K562 (cell line): ENCODE measurements around the gene ZNF18. TPM values are rescaled to one million over a fixed set of nuclear protein-coding genes. Genes with fewer than 3 reads are reported as not detected.
"Not testable (repeated sequence)": the region's sequence is repeated elsewhere in the genome, so short reads cannot be mapped to it uniquely, and the experiment has no call there.

Source experiments
- ATAC-seq: fragments of 200-7000 bp; cut with Tn5 transposase; 3 replicates; pipeline ENCODE4 v1.9.1; 2020; ENCODE audit warnings: moderate library complexity
- BruUV-seq: library from RNA; stranded (reverse); fragments of 400-500 nt; replicated peaks from 2 replicates; lab custom pipeline; 2021; lab: Mats Ljungman, UMichigan
- CTCF ChIA-PET: fragments of 300-600 bp; formaldehyde crosslinking; extraction: SDS; loops from one replicate; lab custom pipeline; 2021; ENCODE audit warnings: low intra/inter-chr PET ratio; lab: Yijun Ruan, JAX
- POLR2A ChIA-PET: fragments of 300-600, 350-650 bp; sonication (Branson Sonifier 250); formaldehyde crosslinking; extraction: SDS; loops from one replicate; lab custom pipeline; 2021; ENCODE audit warnings: antibody characterized with exemption, inconsistent platforms; lab: Yijun Ruan, JAX
- DNase-seq, 4 experiments: peaks; one replicate each; pipeline versions ENCODE4 v3.0.0 to v3.0.0-alpha.2; 2011 to 2018; ENCODE audit warnings: low spot score in 3 of 4, mixed read lengths in 3 of 4; ENCODE audit errors: extremely low read depth in 1 of 4
- FAIRE-seq: peaks from 2 replicates; lab custom pipeline; 2011; peaks lifted over from hg19 to GRCh38; lab: Jason Lieb, UNC
- H2AFZ ChIP-seq: 2 replicates; pipeline ENCODE4 v1.6.0; 2011; ENCODE audit warnings: low read depth, low read length, control low read depth, inconsistent platforms
- H3K27ac ChIP-seq: fragments of 200-600 bp; 3 replicates; pipeline ENCODE4 v1.8.0; 2011; ENCODE audit warnings: low read depth, mild to moderate bottlenecking, control low read depth, inconsistent platforms, low read length, moderate library complexity, mixed read lengths; ENCODE audit errors: extremely low read depth
- H3K27me3 ChIP-seq, 2 experiments: fragments of 300-600 bp in 1 of 2; 2 replicates in 1 of 2; 3 replicates in 1 of 2; pipeline versions ENCODE4 v1.6.0 to v1.8.0; 2011; ENCODE audit warnings: inconsistent platforms in 2 of 2, low read length in 2 of 2, mild to moderate bottlenecking in 1 of 2, mixed read lengths in 1 of 2, moderate library complexity in 1 of 2; ENCODE audit not compliant: control insufficient read depth in 2 of 2, insufficient read depth in 2 of 2
- H3K36me3 ChIP-seq: fragments of 300-600 bp; 3 replicates; pipeline ENCODE4 v1.8.0; 2011; ENCODE audit warnings: mild to moderate bottlenecking, low read length, inconsistent platforms; ENCODE audit not compliant: control insufficient read depth, insufficient read depth
- H3K4me1 ChIP-seq, 2 experiments: fragments of 200-600 bp in 1 of 2; replicated peaks in 1 of 2; 2 replicates in 1 of 2; 3 replicates in 1 of 2; pipeline versions ENCODE4 v1.5.1 to v1.8.0; 2011; ENCODE audit warnings: inconsistent platforms in 2 of 2, low read length in 2 of 2, mild to moderate bottlenecking in 1 of 2, mixed read lengths in 1 of 2, moderate library complexity in 1 of 2; ENCODE audit not compliant: control insufficient read depth in 2 of 2, insufficient read depth in 2 of 2
- H3K4me2 ChIP-seq: 2 replicates; pipeline ENCODE4 v1.6.1; 2011; ENCODE audit warnings: low read length, control low read depth, inconsistent platforms, mixed read lengths; ENCODE audit not compliant: insufficient read depth
- H3K4me3 ChIP-seq: fragments of 200-600 bp; sonication (generic), shearing (Covaris generic); 2 replicates; pipeline ENCODE4 v1.5.1; 2016; ENCODE audit warnings: control low read depth, inconsistent platforms
- H3K79me2 ChIP-seq: fragments of 200-600 bp; 3 replicates; pipeline ENCODE4 v1.8.0; 2011; ENCODE audit warnings: low read length, inconsistent platforms; ENCODE audit not compliant: control insufficient read depth, insufficient read depth
- H3K9ac ChIP-seq, 2 experiments: 2 replicates each; pipeline versions ENCODE4 v1.6.0 to v1.6.1; 2011; ENCODE audit warnings: low read depth in 2 of 2, low read length in 2 of 2, control low read depth in 1 of 2, inconsistent platforms in 1 of 2, mild to moderate bottlenecking in 1 of 2, mixed read lengths in 1 of 2; ENCODE audit not compliant: insufficient read depth in 1 of 2
- H3K9me1 ChIP-seq: one replicate; pipeline ENCODE4 v1.6.0; 2011; ENCODE audit warnings: inconsistent platforms, mild to moderate bottlenecking, low read length, moderate library complexity; ENCODE audit not compliant: control insufficient read depth, insufficient read depth
- H3K9me3 ChIP-seq: replicated peaks from 2 replicates; pipeline ENCODE4 v1.5.1; 2011; ENCODE audit warnings: low read depth, low read length, inconsistent platforms; ENCODE audit not compliant: control insufficient read depth, insufficient read depth
- H4K20me1 ChIP-seq: replicated peaks from 2 replicates; pipeline ENCODE4 v1.6.1; 2011; ENCODE audit warnings: low read length, inconsistent platforms, mixed read lengths; ENCODE audit not compliant: control insufficient read depth, insufficient read depth
- E2F3 ChIP-seq: fragments of 250-450 bp; sonication (Bioruptor Pico); IDR thresholded peaks from 2 replicates; pipeline ENCODE4 v1.4.0; 2020; ENCODE audit warnings: mild to moderate bottlenecking
- HLTF ChIP-seq: fragments of 450-650 bp; IDR thresholded peaks from 2 replicates; pipeline ENCODE4 v1.6.1; 2016
- LEF1 ChIP-seq: fragments of 450-650 bp; IDR thresholded peaks from 2 replicates; pipeline ENCODE4 v1.6.1; 2016; ENCODE audit warnings: mild to moderate bottlenecking
- RAD21 ChIP-seq, 2 experiments: fragments of 250-450 bp in 1 of 2; fragments of 450-650 bp in 1 of 2; sonication (Bioruptor Pico) in 1 of 2; formaldehyde crosslinking in 1 of 2; IDR thresholded peaks in 1 of 2; conservative IDR thresholded peaks in 1 of 2; 2 replicates each; pipeline versions ENCODE4 v1.4.0 to v1.8.0; 2020 to 2022; ENCODE audit warnings: mild to moderate bottlenecking in 2 of 2, moderate library complexity in 1 of 2
- TRIM24 ChIP-seq, 2 experiments: fragments of 450-650 bp; IDR thresholded peaks; 2 replicates each; pipeline ENCODE4 v1.6.1; 2016
- ZNF311 ChIP-seq: fragments of 250-450 bp; sonication (Bioruptor Pico); IDR thresholded peaks from 2 replicates; pipeline ENCODE4 v1.4.0; 2020; ENCODE audit warnings: mild to moderate bottlenecking, moderate library complexity
- WGBS: fragments of 100-300 bp; shearing (Covaris generic); methylation state at CpG from one replicate; pipeline ENCODE4 v1.1.6; 2016; ENCODE audit warnings: low coverage, mixed read lengths; ENCODE audit not compliant: insufficient coverage; ENCODE audit errors: missing lambda C conversion rate; 5-methylcytosine and 5-hydroxymethylcytosine counted together
- in situ Hi-C: fragments of 300-500 bp; cut with MboI; formaldehyde crosslinking; loops from 4 replicates; pipeline ENCODE4 v1.15.0; 2018; ENCODE audit warnings: inconsistent platforms, mixed read lengths
- intact Hi-C: fragments of 100-400 bp; cut with micrococcal nuclease; formaldehyde crosslinking; loops from 2 replicates; pipeline ENCODE4 v1.14.2; 2022
- polyA plus RNA-seq, 8 experiments: library from polyadenylated mRNA; depleted of rRNA in 4 of 8; stranded (reverse) in 5 of 8; unstranded in 3 of 8; fragments of >200 nt; fragmentation: Nextera tagmentation in 2 of 8; fragmentation: Illumina TruSeq in 1 of 8; extraction: Ambion mirVana in 2 of 8; extraction: Trizol in 1 of 8; gene quantifications; 2 replicates each; pipeline versions ENCODE4 v1.2.1 to v1.2.3, GENCODE V29; 2011 to 2014; ENCODE audit warnings: inconsistent platforms in 1 of 8, missing spikeins in 1 of 8
- total RNA-seq, 7 experiments: library from RNA; depleted of rRNA in 6 of 7; stranded (reverse); fragments of >200 nt in 6 of 7; fragmentation: Illumina TruSeq in 2 of 7; extraction: Trizol in 2 of 7; gene quantifications; 2 replicates each; pipeline versions ENCODE4 v1.2.1 to v1.2.3, GENCODE V29; 2011 to 2021; ENCODE audit warnings: low replicate concordance in 1 of 7

The ZNF18 gene
- total and polyA plus RNA-seq, 9 of the 15 experiments (the other 6 are each of a cell fraction or from before 2014, with no cell fraction given), result 1.1 to 5.0 (median 3.4) TPM

- Histone ChIP-seq H2AFZ (no peak overlapping the region), H4K20me1 (no peaks in the 10 kb centered on the region), H3K36me3 (no peaks in the 10 kb centered on the region), H3K79me2 (no peaks in the 10 kb centered on the region), H3K4me2 (no peak overlapping the region), H3K9ac (no peak overlapping the region), H3K4me3 (no peak overlapping the region), H3K27ac (no peak overlapping the region), H3K4me1 (no peaks in the 10 kb centered on the region), H3K9me1 (no peaks in the 10 kb centered on the region), H3K27me3 (peaks cover 6 to 17% of the 10 kb centered on the region in 2 experiments; a peak in 4 of 5 replicates), H3K9me3 (no peaks in the 10 kb centered on the region)
- CTCF ChIA-PET, result no interaction called here
- TF ChIP-seq HLTF (no peak), LEF1 (no peak), RAD21 (CRISPR knock-in tag; conservative IDR thresholded peaks at IDR 0.05 in 1 of 2, IDR thresholded peaks at IDR 0.05 in 1 of 2) (no peak), E2F3 (CRISPR knock-in tag) (no peak), ZNF311 (no peak)
- 3% methylated on average over 7 of the region's 7 CpGs for WGBS
- ATAC-seq (no peak), DNase-seq (no peak), FAIRE-seq (no peak)
- intact Hi-C loops, result no loop called here
- POLR2A ChIA-PET, result no interaction called here
- BruUV-seq, result no TSS peak
- in situ Hi-C loops, result no loop called here
Observed at GRCh38 chr17:11943759-11944347, 53.4 kb downstream of the ZNF18 start.

DNA sequence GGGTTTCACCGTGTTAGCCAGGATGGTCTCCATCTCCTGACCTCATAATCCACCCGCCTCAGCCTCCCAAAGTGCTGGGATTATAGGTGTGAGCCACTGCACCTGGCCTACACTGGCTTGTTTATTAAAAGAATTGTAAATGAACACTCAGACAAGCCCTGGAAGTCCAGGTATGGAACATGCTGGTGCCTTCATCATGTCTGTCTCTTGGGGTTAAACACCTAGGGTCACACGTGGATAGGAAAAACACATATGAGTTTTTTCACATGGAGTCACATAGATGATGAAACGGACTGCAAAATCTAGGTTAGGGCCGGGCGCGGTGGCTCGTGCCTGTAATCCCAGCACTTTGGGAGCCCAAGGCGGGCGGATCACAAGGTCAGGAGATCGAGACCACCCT lies 54.2 kb downstream of the ZNF18 start:
- intact Hi-C loops, H3K9me3 ChIP-seq, H3K9ac ChIP-seq, H3K4me2 ChIP-seq, ATAC-seq, H3K36me3 ChIP-seq, CTCF ChIA-PET, DNase-seq, H3K4me3 ChIP-seq, in situ Hi-C loops, FAIRE-seq, BruUV-seq, H3K9me1 ChIP-seq, H3K4me1 ChIP-seq, H3K79me2 ChIP-seq, H4K20me1 ChIP-seq, H2AFZ ChIP-seq, H3K27ac ChIP-seq: not testable (repeated sequence)
- WGBS, result 4% methylated on average over 4 of the region's 11 CpGs
- POLR2A ChIA-PET, result interaction anchor here (0.6 kb wide), 1 partner anchor 10 kb away, joined by 3 read pairs; no protein-coding TSS in a partner anchor
- TF ChIP-seq TRIM24 (IDR thresholded peaks at IDR 0.05), result peak; percentile 16 to 39; a peak in 2 of 4 replicates
- peaks cover 6 to 17% of the 10 kb centered on the region in 2 experiments; a peak in 4 of 5 replicates for H3K27me3 ChIP-seq
